ENCODE data around the gene C14orf132.

The C14orf132 gene

GRCh38 chr14:96083667-96084320 lies 44.6 kb downstream of the C14orf132 start:
- Histone ChIP-seq H3K9me3 (ENCODE audit: low read length) (no peaks in the 10 kb centered on the region), H3K9ac (ENCODE audit: low read length) (no peak overlapping the region), H3K27me3 (ENCODE audit: insufficient read depth, low read length) (no peaks in the 10 kb centered on the region), H4K20me1 (ENCODE audit: insufficient read depth, low read length) (no peaks in the 10 kb centered on the region), H3K27ac (ENCODE audit: low read depth, low read length, poor library complexity, severe bottlenecking) (no peak overlapping the region), H3K79me2 (ENCODE audit: insufficient read depth, low read length) (no peaks in the 10 kb centered on the region), H3F3A (ENCODE audit: insufficient read depth, low read length) (no peaks in the 10 kb centered on the region), H3K4me3 (ENCODE audit: low read depth, low read length, poor library complexity, severe bottlenecking) (no peak overlapping the region), H3K9me2 (ENCODE audit: low read depth, low read length) (no peaks in the 10 kb centered on the region), H3K4me2 (ENCODE audit: low read length) (no peak overlapping the region), H2AFZ (ENCODE audit: low read length) (no peak overlapping the region), H3K36me3 (ENCODE audit: insufficient read depth, low read length) (no peaks in the 10 kb centered on the region), H3K4me1 (ENCODE audit: insufficient read depth, low read length, severe bottlenecking) (peaks cover 7% of the 10 kb centered on the region)
- TF ChIP-seq CTCF (IDR thresholded peaks at IDR 0.05; ENCODE audit: low read length) (no peak), EZH2 (IDR thresholded peaks at IDR 0.05; ENCODE audit: borderline replicate concordance, low read length) (no peak)

- H3K9ac ChIP-seq (ENCODE audit: low read length), result no peak overlapping the region
- no peaks in the 10 kb centered on the region for H3K9me3 ChIP-seq (ENCODE audit: low read length)
- H3K4me3 ChIP-seq (ENCODE audit: low read depth, low read length, poor library complexity, severe bottlenecking), result no peak overlapping the region
- H3K36me3 ChIP-seq (ENCODE audit: insufficient read depth, low read length), result no peaks in the 10 kb centered on the region
- no peak overlapping the region for H2AFZ ChIP-seq (ENCODE audit: low read length)
- H3K27ac ChIP-seq (ENCODE audit: low read depth, low read length, poor library complexity, severe bottlenecking), result no peak overlapping the region
- no peaks in the 10 kb centered on the region for H3K79me2 ChIP-seq (ENCODE audit: insufficient read depth, low read length)
- no peak overlapping the region for H3K4me2 ChIP-seq (ENCODE audit: low read length)
- no peak for TF ChIP-seq CTCF (IDR thresholded peaks at IDR 0.05; ENCODE audit: low read length)
- TF ChIP-seq EZH2 (IDR thresholded peaks at IDR 0.05; ENCODE audit: borderline replicate concordance, low read length), result no peak
- no peaks in the 10 kb centered on the region for H3F3A ChIP-seq (ENCODE audit: insufficient read depth, low read length)
- H3K27me3 ChIP-seq (ENCODE audit: insufficient read depth, low read length), result no peaks in the 10 kb centered on the region
- H4K20me1 ChIP-seq (ENCODE audit: insufficient read depth, low read length), result no peaks in the 10 kb centered on the region
- H3K9me2 ChIP-seq (ENCODE audit: low read depth, low read length), result no peaks in the 10 kb centered on the region
- no peaks in the 10 kb centered on the region for H3K4me1 ChIP-seq (ENCODE audit: insufficient read depth, low read length, severe bottlenecking)
Observed at GRCh38 chr14:96084796-96085195, 45.6 kb downstream of the C14orf132 start.

GRCh38 chr14:96085369-96085768 lies 46.2 kb downstream of the C14orf132 start:
- H3K4me2 ChIP-seq (ENCODE audit: low read length), result no peak overlapping the region
- H3K9ac ChIP-seq (ENCODE audit: low read length), result no peak overlapping the region
- H3K27ac ChIP-seq (ENCODE audit: low read depth, low read length, poor library complexity, severe bottlenecking), result no peak overlapping the region
- H3K4me1 ChIP-seq (ENCODE audit: insufficient read depth, low read length, severe bottlenecking), result no peaks in the 10 kb centered on the region
- H3K9me2 ChIP-seq (ENCODE audit: low read depth, low read length), result no peaks in the 10 kb centered on the region
- no peaks in the 10 kb centered on the region for H3K79me2 ChIP-seq (ENCODE audit: insufficient read depth, low read length)
- H2AFZ ChIP-seq (ENCODE audit: low read length), result no peak overlapping the region
- H3F3A ChIP-seq (ENCODE audit: insufficient read depth, low read length), result no peaks in the 10 kb centered on the region
- no peaks in the 10 kb centered on the region for H3K36me3 ChIP-seq (ENCODE audit: insufficient read depth, low read length)
- no peak overlapping the region for H3K4me3 ChIP-seq (ENCODE audit: low read depth, low read length, poor library complexity, severe bottlenecking)
- TF ChIP-seq EZH2 (IDR thresholded peaks at IDR 0.05; ENCODE audit: borderline replicate concordance, low read length) (no peak), CTCF (IDR thresholded peaks at IDR 0.05; ENCODE audit: low read length) (no peak)
- H3K9me3 ChIP-seq (ENCODE audit: low read length), result no peaks in the 10 kb centered on the region
- no peaks in the 10 kb centered on the region for H4K20me1 ChIP-seq (ENCODE audit: insufficient read depth, low read length)
- H3K27me3 ChIP-seq (ENCODE audit: insufficient read depth, low read length), result no peaks in the 10 kb centered on the region
